DMS114 treated with DMSO at 0.1 percent for 48 hours (cell line): ENCODE results near the gene MUSTN1.

Experiments used
- DNase-seq: peaks from one replicate; lab custom pipeline; 2025; ENCODE audit not compliant: unreplicated experiment; lab: John Stamatoyannopoulos, UW

MUSTN1 gene

GRCh38 chr3:52787672-52788625 is 46.9 kb downstream of the MUSTN1 start:
- no peak for DNase-seq

GRCh38 chr3:52787246-52787645 is 47.6 kb downstream of the MUSTN1 start:
- DNase-seq, result no peak

GRCh38 chr3:52786330-52787215 is 48.2 kb downstream of the MUSTN1 start:
- no peak for DNase-seq

GRCh38 chr3:52784931-52785590 is 49.8 kb downstream of the MUSTN1 start:
- no peak for DNase-seq

GRCh38 chr3:52784021-52784621 is 50.7 kb downstream of the MUSTN1 start:
- no peak for DNase-seq

GRCh38 chr3:52783211-52783555 is 51.6 kb downstream of the MUSTN1 start:
- DNase-seq, result no peak
